SU-DHL-6 (cell line): ENCODE measurements around the gene ZC2HC1B.

ENCODE experiments used
- H2AFZ ChIP-seq: fragments of 200-600 bp; sonication (generic); 2 replicates; pipeline ENCODE4 v1.6.1; 2014; ENCODE audit warnings: low read depth, mild to moderate bottlenecking, moderate library complexity, mixed read lengths, antibody characterized with exemption, low read length; ENCODE audit not compliant: severe bottlenecking
- H3F3A ChIP-seq: fragments of 200-600 bp; shearing (Covaris generic); 2 replicates; pipeline ENCODE4 v1.6.0; 2016; ENCODE audit warnings: antibody characterized with exemption, mild to moderate bottlenecking; ENCODE audit not compliant: insufficient read depth
- H3K27ac ChIP-seq: fragments of 200-600 bp; sonication (generic); 2 replicates; pipeline ENCODE4 v1.5.1; 2016; ENCODE audit warnings: low read depth, mild to moderate bottlenecking, low read length, moderate library complexity, mixed read lengths
- H3K27me3 ChIP-seq: fragments of 200-600 bp; sonication (generic), shearing (Covaris generic); 2 replicates; pipeline ENCODE4 v1.6.0; 2014; ENCODE audit warnings: mild to moderate bottlenecking, low read length
- H3K36me3 ChIP-seq: fragments of 200-600 bp; sonication (generic); 2 replicates; pipeline ENCODE4 v1.6.1; 2014; ENCODE audit warnings: mild to moderate bottlenecking, low read length, mixed read lengths
- H3K4me2 ChIP-seq: fragments of 300-600, 200-600 bp; shearing (Covaris generic), sonication (generic); 2 replicates; pipeline ENCODE4 v1.6.0; 2014; ENCODE audit warnings: low read length, low read depth, mild to moderate bottlenecking; ENCODE audit not compliant: poor library complexity, severe bottlenecking
- H3K4me3 ChIP-seq: fragments of 200-600 bp; sonication (generic); 2 replicates; pipeline ENCODE4 v1.5.1; 2014; ENCODE audit warnings: antibody characterized with exemption, low read length, mild to moderate bottlenecking, mixed read lengths; ENCODE audit not compliant: insufficient read depth, poor library complexity, severe bottlenecking
- H3K79me2 ChIP-seq: fragments of 200-600 bp; sonication (generic); 2 replicates; pipeline ENCODE4 v1.6.1; 2014; ENCODE audit warnings: mild to moderate bottlenecking, low read length, moderate library complexity; ENCODE audit not compliant: insufficient read depth
- H3K9ac ChIP-seq: fragments of 200-600 bp; sonication (generic); 2 replicates; pipeline ENCODE4 v1.7.0; 2014; ENCODE audit warnings: mild to moderate bottlenecking, low read length
- H3K9me2 ChIP-seq: fragments of 200-600 bp; sonication (generic); replicated peaks from 2 replicates; pipeline ENCODE4 v1.6.1; 2014; ENCODE audit warnings: low read length; ENCODE audit not compliant: insufficient read depth
- H3K9me3 ChIP-seq: fragments of 200-600 bp; sonication (generic); 2 replicates; pipeline ENCODE4 v1.6.1; 2014; ENCODE audit warnings: low read length, mixed read lengths; ENCODE audit not compliant: insufficient read depth
- H4K20me1 ChIP-seq: fragments of 200-600 bp; sonication (generic); 2 replicates; pipeline ENCODE4 v1.6.1; 2014; ENCODE audit warnings: low read depth, mild to moderate bottlenecking, antibody characterized with exemption, low read length, moderate library complexity, mixed read lengths
- EZH2phosphoT487 ChIP-seq: fragments of 200-600 bp; sonication (generic), shearing (Covaris generic); conservative IDR thresholded peaks from 2 replicates; pipeline ENCODE4 v1.6.1; 2018; ENCODE audit warnings: mild to moderate bottlenecking, antibody characterized with exemption, low read length, moderate library complexity, mixed read lengths
- TF ChIP-seq, protein P1 (sequence below): fragments of 200-600 bp; sonication (generic); IDR thresholded peaks from one replicate; pipeline ENCODE4 v1.5.1; 2017; ENCODE audit warnings: antibody characterized with exemption, mild to moderate bottlenecking, low read length, moderate library complexity; ENCODE audit not compliant: insufficient read depth, poor library complexity, severe bottlenecking

Gene ZC2HC1B

DNA sequence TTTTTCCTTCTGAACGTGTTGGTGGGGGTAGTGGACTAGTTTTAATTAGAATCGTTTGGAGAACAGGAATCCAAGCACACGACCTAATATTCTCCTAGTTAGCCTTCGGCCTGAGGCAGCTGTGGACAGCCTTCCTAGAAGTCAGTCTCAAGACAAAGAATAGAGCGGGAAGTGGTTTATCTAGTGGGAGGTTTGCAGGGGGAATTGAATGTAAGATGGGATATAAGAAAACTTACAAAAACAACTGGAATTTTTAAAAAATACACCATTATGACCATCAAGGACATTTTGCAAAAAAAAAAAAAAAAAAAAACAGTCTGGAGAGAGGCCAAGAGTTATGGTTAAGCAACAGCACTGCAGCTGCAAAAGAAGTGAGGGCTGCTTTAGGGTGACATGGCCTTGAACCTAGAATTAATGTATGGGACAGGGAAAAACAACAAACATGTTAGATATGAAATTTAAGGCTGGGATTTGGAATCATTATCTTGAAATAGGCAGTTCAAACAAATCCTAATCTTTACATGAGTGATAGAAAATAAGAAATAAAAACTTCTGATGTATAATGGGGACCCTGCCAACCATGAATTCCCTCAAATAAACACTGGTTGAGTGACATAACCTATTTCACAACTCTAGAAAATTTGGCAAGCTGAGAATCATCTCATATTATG lies 103.6 kb downstream of the ZC2HC1B start:
- H3K27ac ChIP-seq: no peak overlapping the region
- TF ChIP-seq EZH2phosphoT487: no peak
- TF ChIP-seq, protein P1, sequence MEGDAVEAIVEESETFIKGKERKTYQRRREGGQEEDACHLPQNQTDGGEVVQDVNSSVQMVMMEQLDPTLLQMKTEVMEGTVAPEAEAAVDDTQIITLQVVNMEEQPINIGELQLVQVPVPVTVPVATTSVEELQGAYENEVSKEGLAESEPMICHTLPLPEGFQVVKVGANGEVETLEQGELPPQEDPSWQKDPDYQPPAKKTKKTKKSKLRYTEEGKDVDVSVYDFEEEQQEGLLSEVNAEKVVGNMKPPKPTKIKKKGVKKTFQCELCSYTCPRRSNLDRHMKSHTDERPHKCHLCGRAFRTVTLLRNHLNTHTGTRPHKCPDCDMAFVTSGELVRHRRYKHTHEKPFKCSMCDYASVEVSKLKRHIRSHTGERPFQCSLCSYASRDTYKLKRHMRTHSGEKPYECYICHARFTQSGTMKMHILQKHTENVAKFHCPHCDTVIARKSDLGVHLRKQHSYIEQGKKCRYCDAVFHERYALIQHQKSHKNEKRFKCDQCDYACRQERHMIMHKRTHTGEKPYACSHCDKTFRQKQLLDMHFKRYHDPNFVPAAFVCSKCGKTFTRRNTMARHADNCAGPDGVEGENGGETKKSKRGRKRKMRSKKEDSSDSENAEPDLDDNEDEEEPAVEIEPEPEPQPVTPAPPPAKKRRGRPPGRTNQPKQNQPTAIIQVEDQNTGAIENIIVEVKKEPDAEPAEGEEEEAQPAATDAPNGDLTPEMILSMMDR: no peak
- no peak overlapping the region for H3K9ac ChIP-seq
- H2AFZ ChIP-seq: no peak overlapping the region
- no peak overlapping the region for H3K4me2 ChIP-seq
- no peaks in the 10 kb centered on the region for H3K9me2 ChIP-seq
- no peaks in the 10 kb centered on the region for H3K27me3 ChIP-seq
- no peaks in the 10 kb centered on the region for H3K9me3 ChIP-seq
- H3F3A ChIP-seq: no peaks in the 10 kb centered on the region
- no peaks in the 10 kb centered on the region for H4K20me1 ChIP-seq
- H3K4me3 ChIP-seq: no peak overlapping the region
- H3K36me3 ChIP-seq: no peaks in the 10 kb centered on the region
- no peaks in the 10 kb centered on the region for H3K79me2 ChIP-seq

DNA sequence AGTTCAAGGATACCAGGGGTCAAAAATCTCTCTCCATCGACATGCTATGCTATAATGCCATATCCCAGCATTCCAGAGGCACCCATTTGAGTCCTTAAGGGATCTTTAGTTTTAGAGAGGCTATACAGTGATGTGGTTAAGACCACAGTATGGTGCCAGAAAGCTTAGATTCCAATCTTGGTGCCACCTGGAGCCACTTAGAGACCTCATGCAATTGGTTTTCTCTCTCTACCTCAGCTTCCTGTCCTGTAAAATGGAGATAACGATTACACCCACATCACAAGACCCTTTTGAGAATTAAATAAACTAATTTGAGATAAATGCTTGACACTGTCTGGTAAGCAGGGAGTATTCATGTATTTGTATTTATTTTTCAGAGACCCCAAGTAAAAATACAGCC lies 104.8 kb downstream of the ZC2HC1B start:
- Histone ChIP-seq H3K9ac (no peak overlapping the region), H3F3A (no peaks in the 10 kb centered on the region), H3K36me3 (no peaks in the 10 kb centered on the region), H4K20me1 (no peaks in the 10 kb centered on the region), H3K4me2 (no peak overlapping the region), H2AFZ (no peak overlapping the region), H3K4me3 (no peak overlapping the region), H3K9me3 (no peaks in the 10 kb centered on the region), H3K27me3 (no peaks in the 10 kb centered on the region), H3K27ac (no peak overlapping the region), H3K79me2 (no peaks in the 10 kb centered on the region), H3K9me2 (no peaks in the 10 kb centered on the region)
- TF ChIP-seq EZH2phosphoT487: no peak
- TF ChIP-seq, protein P1: no peak

DNA sequence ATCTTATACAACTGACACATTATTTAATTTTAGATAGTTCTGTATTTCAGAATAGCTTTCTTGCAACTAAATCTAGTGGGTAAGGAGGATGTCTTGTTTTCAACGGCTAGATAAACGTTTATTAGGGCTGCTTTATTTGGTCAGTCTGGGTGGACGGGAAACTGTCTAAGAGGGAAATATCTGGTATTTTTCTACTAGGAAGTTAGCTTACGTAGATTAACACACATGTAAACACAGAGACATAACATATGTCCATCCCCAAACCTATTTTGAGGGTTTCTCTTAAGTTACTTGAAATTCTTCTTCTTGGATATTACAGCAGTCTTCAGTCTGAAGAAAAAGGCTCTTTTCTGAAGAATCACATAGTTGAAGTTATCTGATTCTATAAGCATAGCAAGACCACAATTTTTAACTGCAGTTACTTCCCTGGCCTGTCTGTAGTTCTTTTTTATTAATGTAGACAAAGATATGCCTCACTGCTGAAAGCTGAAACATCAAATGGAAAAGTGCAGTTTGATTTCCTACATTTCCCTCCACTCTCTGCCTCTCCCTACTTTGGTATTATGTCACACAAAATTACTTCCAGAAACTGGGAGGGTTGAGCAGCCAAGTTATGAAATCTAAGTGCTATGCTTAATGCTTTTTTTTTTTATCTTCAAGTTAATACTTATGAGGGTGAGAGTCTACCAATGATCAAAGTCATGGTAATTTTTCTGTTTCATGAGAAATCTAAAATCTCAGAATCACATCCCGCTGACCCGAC lies 106.4 kb downstream of the ZC2HC1B start:
- Histone ChIP-seq H3K79me2 (no peaks in the 10 kb centered on the region), H3K9me2 (no peaks in the 10 kb centered on the region), H3F3A (no peaks in the 10 kb centered on the region), H3K9ac (no peak overlapping the region), H3K9me3 (no peaks in the 10 kb centered on the region), H3K4me3 (no peak overlapping the region), H4K20me1 (no peaks in the 10 kb centered on the region), H2AFZ (no peak overlapping the region), H3K36me3 (no peaks in the 10 kb centered on the region), H3K27me3 (no peaks in the 10 kb centered on the region), H3K27ac (no peak overlapping the region), H3K4me2 (no peak overlapping the region)
- no peak for TF ChIP-seq EZH2phosphoT487
- TF ChIP-seq, protein P1: no peak
